ENCODE data around the gene LRRC74A.

Gene LRRC74A

GRCh38 chr14:76793956-76794355 is 32.3 kb upstream of the LRRC74A start:
- TF ChIP-seq CTCF (IDR thresholded peaks at IDR 0.05; ENCODE audit: low read depth, low read length) = no peak
- DNase-seq = no peak
- H3K36me3 ChIP-seq = peaks cover 25% of the 10 kb centered on the region

GRCh38 chr14:76806446-76806845 is 19.8 kb upstream of the LRRC74A start:
- H3K36me3 ChIP-seq = peaks cover 32% of the 10 kb centered on the region

More at GRCh38 chr14:76793956-76794355, 32.3 kb upstream of the LRRC74A start:
- H3K4me3 ChIP-seq (ENCODE audit: low read depth, low read length) = no peak overlapping the region
- no peaks in the 10 kb centered on the region for H3K4me1 ChIP-seq
- H3K9me3 ChIP-seq = no peaks in the 10 kb centered on the region
- no peaks in the 10 kb centered on the region for H3K27me3 ChIP-seq

GRCh38 chr14:76808011-76808410 is 18.2 kb upstream of the LRRC74A start:
- DNase-seq = no peak
- no peak for TF ChIP-seq CTCF (IDR thresholded peaks at IDR 0.05; ENCODE audit: low read depth, low read length)
- H3K9me3 ChIP-seq = no peaks in the 10 kb centered on the region; the same call in 1 of the 2 replicates
- no peak overlapping the region for H3K4me3 ChIP-seq (ENCODE audit: low read depth, low read length)
- H3K36me3 ChIP-seq = peaks cover 27% of the 10 kb centered on the region
- peaks cover 4% of the 10 kb centered on the region for H3K4me1 ChIP-seq
- H3K27me3 ChIP-seq = no peaks in the 10 kb centered on the region

More at GRCh38 chr14:76806446-76806845, 19.8 kb upstream of the LRRC74A start:
- TF ChIP-seq CTCF (IDR thresholded peaks at IDR 0.05; ENCODE audit: low read depth, low read length) = no peak
- Histone ChIP-seq H3K4me3 (ENCODE audit: low read depth, low read length) (no peak overlapping the region), H3K9me3 (no peaks in the 10 kb centered on the region; the same call in 1 of the 2 replicates), H3K27me3 (no peaks in the 10 kb centered on the region), H3K4me1 (peaks cover 4% of the 10 kb centered on the region; the same call in 1 of the 2 replicates)
- no peak for DNase-seq

GRCh38 chr14:76808990-76809389 is 17.2 kb upstream of the LRRC74A start:
- TF ChIP-seq CTCF (IDR thresholded peaks at IDR 0.05; ENCODE audit: low read depth, low read length) = no peak

GRCh38 chr14:76810525-76810924 is 15.7 kb upstream of the LRRC74A start:
- no peak for TF ChIP-seq CTCF (IDR thresholded peaks at IDR 0.05; ENCODE audit: low read depth, low read length)
- no peak for DNase-seq
- Histone ChIP-seq H3K4me3 (ENCODE audit: low read depth, low read length) (peak overlapping the region; percentile 88), H3K36me3 (peaks cover 10% of the 10 kb centered on the region), H3K9me3 (no peaks in the 10 kb centered on the region), H3K27me3 (no peaks in the 10 kb centered on the region), H3K4me1 (peaks cover 8% of the 10 kb centered on the region)

More at GRCh38 chr14:76808990-76809389, 17.2 kb upstream of the LRRC74A start:
- Histone ChIP-seq H3K9me3 (no peaks in the 10 kb centered on the region; the same call in 1 of the 2 replicates), H3K36me3 (peaks cover 17% of the 10 kb centered on the region), H3K4me1 (peaks cover 8% of the 10 kb centered on the region), H3K27me3 (no peaks in the 10 kb centered on the region), H3K4me3 (ENCODE audit: low read depth, low read length) (no peak overlapping the region)
- DNase-seq = no peak

- peak overlapping the region; percentile 88 for H3K4me3 ChIP-seq (ENCODE audit: low read depth, low read length)
- H3K27me3 ChIP-seq = no peaks in the 10 kb centered on the region
- peak; percentile 77 for TF ChIP-seq CTCF (IDR thresholded peaks at IDR 0.05; ENCODE audit: low read depth, low read length)
- peak; percentile 27 for DNase-seq
- no peaks in the 10 kb centered on the region for H3K9me3 ChIP-seq
- H3K36me3 ChIP-seq = peaks cover 10% of the 10 kb centered on the region
- H3K4me1 ChIP-seq = peaks cover 8% of the 10 kb centered on the region
Measured at GRCh38 chr14:76810953-76811400, 15.2 kb upstream of the LRRC74A start.

Measured in BE2C (cell line).